Loucy (cell line): ENCODE results near the gene HIPK1.

Experiments used
- H2AFZ ChIP-seq: fragments of 200-600 bp; sonication (generic); 2 replicates; pipeline ENCODE4 v1.6.0; 2016; ENCODE audit warnings: antibody characterized with exemption, mild to moderate bottlenecking, low read length, moderate library complexity
- H3F3A ChIP-seq: fragments of 200-600 bp; 2 replicates; pipeline ENCODE4 v1.6.0; 2016; ENCODE audit warnings: antibody characterized with exemption, low read depth, mild to moderate bottlenecking
- H3K27me3 ChIP-seq: fragments of 200-600 bp; sonication (generic); 2 replicates; pipeline ENCODE4 v1.6.1; 2014; ENCODE audit warnings: low read length, mild to moderate bottlenecking; ENCODE audit not compliant: insufficient read depth, poor library complexity, severe bottlenecking
- H3K36me3 ChIP-seq: fragments of 200-600 bp; sonication (generic); 2 replicates; pipeline ENCODE4 v1.6.1; 2016; ENCODE audit warnings: low read length; ENCODE audit not compliant: insufficient read depth
- H3K4me1 ChIP-seq: fragments of 200-600 bp; sonication (generic); 2 replicates; pipeline ENCODE4 v1.5.1; 2014; ENCODE audit warnings: low read length, mild to moderate bottlenecking; ENCODE audit not compliant: insufficient read depth, poor library complexity, severe bottlenecking
- H3K4me2 ChIP-seq: fragments of 200-600 bp; sonication (generic); 2 replicates; pipeline ENCODE4 v1.6.0; 2014; ENCODE audit warnings: antibody characterized with exemption, low read length, low read depth, mild to moderate bottlenecking; ENCODE audit not compliant: poor library complexity, severe bottlenecking
- H3K4me3 ChIP-seq: fragments of 200-600 bp; sonication (generic); 2 replicates; pipeline ENCODE4 v1.5.1; 2014; ENCODE audit warnings: low read length, mild to moderate bottlenecking, mixed read lengths; ENCODE audit not compliant: poor library complexity, severe bottlenecking
- H3K79me2 ChIP-seq: fragments of 200-600 bp; sonication (generic); 2 replicates; pipeline ENCODE4 v1.6.1; 2014; ENCODE audit warnings: low read length; ENCODE audit not compliant: insufficient read depth
- H3K9ac ChIP-seq: fragments of 200-600 bp; sonication (generic); 2 replicates; pipeline ENCODE4 v1.6.0; 2014; ENCODE audit warnings: mild to moderate bottlenecking, low read depth, low read length, moderate library complexity; ENCODE audit not compliant: poor library complexity, severe bottlenecking
- H3K9me2 ChIP-seq: fragments of 200-600 bp; sonication (generic); replicated peaks from 2 replicates; pipeline ENCODE4 v1.6.1; 2016; ENCODE audit warnings: low read depth, low read length, mixed read lengths
- H3K9me3 ChIP-seq: fragments of 200-600 bp; sonication (generic); 2 replicates; pipeline ENCODE4 v1.6.1; 2014; ENCODE audit warnings: mild to moderate bottlenecking, antibody characterized with exemption, low read length, low read depth; ENCODE audit not compliant: insufficient read depth
- H4K20me1 ChIP-seq: fragments of 200-600 bp; sonication (generic); 2 replicates; pipeline ENCODE4 v1.6.0; 2014; ENCODE audit warnings: antibody characterized with exemption, low read length, mild to moderate bottlenecking; ENCODE audit not compliant: insufficient read depth, poor library complexity, severe bottlenecking
- CTCF ChIP-seq: fragments of 200-600 bp; sonication (generic); conservative IDR thresholded peaks from 2 replicates; pipeline ENCODE4 v1.5.1; 2014; ENCODE audit warnings: mild to moderate bottlenecking, antibody characterized with exemption, low read length
- EZH2phosphoT487 ChIP-seq: fragments of 200-600 bp; IDR thresholded peaks from 2 replicates; pipeline ENCODE4 v1.6.1; 2018; ENCODE audit warnings: antibody characterized with exemption, mild to moderate bottlenecking, moderate library complexity, borderline replicate concordance

The HIPK1 gene

GRCh38 chr1:113917400-113918082 lies 11.6 kb upstream of the HIPK1 start:
- H3K9me3 ChIP-seq: no peaks in the 10 kb centered on the region
- no peak overlapping the region for H3K4me3 ChIP-seq
- H3K9me2 ChIP-seq: no peaks in the 10 kb centered on the region
- no peaks in the 10 kb centered on the region for H3F3A ChIP-seq
- no peaks in the 10 kb centered on the region for H3K4me1 ChIP-seq
- no peak for TF ChIP-seq EZH2phosphoT487
- TF ChIP-seq CTCF: no peak
- no peak overlapping the region for H3K9ac ChIP-seq
- no peak overlapping the region for H2AFZ ChIP-seq
- no peaks in the 10 kb centered on the region for H3K79me2 ChIP-seq
- H3K4me2 ChIP-seq: no peak overlapping the region
- H4K20me1 ChIP-seq: no peaks in the 10 kb centered on the region
- peaks cover 4% of the 10 kb centered on the region; the same call in 1 of the 2 replicates for H3K36me3 ChIP-seq
- H3K27me3 ChIP-seq: no peaks in the 10 kb centered on the region

GRCh38 chr1:113918243-113918642 lies 10.9 kb upstream of the HIPK1 start:
- H3K27me3 ChIP-seq: no peaks in the 10 kb centered on the region
- no peaks in the 10 kb centered on the region for H3K9me3 ChIP-seq
- no peak for TF ChIP-seq CTCF
- no peak for TF ChIP-seq EZH2phosphoT487
- H3K4me2 ChIP-seq: no peak overlapping the region
- H2AFZ ChIP-seq: no peak overlapping the region
- H3F3A ChIP-seq: no peaks in the 10 kb centered on the region
- H3K4me1 ChIP-seq: no peaks in the 10 kb centered on the region
- no peaks in the 10 kb centered on the region for H3K79me2 ChIP-seq
- H3K4me3 ChIP-seq: no peak overlapping the region
- no peaks in the 10 kb centered on the region for H4K20me1 ChIP-seq
- no peaks in the 10 kb centered on the region for H3K36me3 ChIP-seq
- H3K9me2 ChIP-seq: no peaks in the 10 kb centered on the region
- H3K9ac ChIP-seq: no peak overlapping the region

- Histone ChIP-seq H3K36me3 (no peaks in the 10 kb centered on the region), H3K4me3 (no peak overlapping the region), H3K4me2 (no peak overlapping the region), H3K9me3 (no peaks in the 10 kb centered on the region), H3K4me1 (peaks cover under 1% of the 10 kb centered on the region), H3K27me3 (no peaks in the 10 kb centered on the region), H3K79me2 (no peaks in the 10 kb centered on the region), H3K9me2 (no peaks in the 10 kb centered on the region), H3F3A (no peaks in the 10 kb centered on the region), H4K20me1 (no peaks in the 10 kb centered on the region), H3K9ac (no peak overlapping the region), H2AFZ (no peak overlapping the region)
- no peak for TF ChIP-seq EZH2phosphoT487
- no peak for TF ChIP-seq CTCF
Measured at GRCh38 chr1:113922957-113923356, 6.2 kb upstream of the HIPK1 start.
